B cell (primary cell): ENCODE measurements around the gene MZT2A. TPM values are rescaled to one million over a fixed set of nuclear protein-coding genes. Genes with fewer than 3 reads are reported as not detected.
"Not testable (repeated sequence)": the region's sequence is repeated elsewhere in the genome, so short reads cannot be mapped to it uniquely, and the experiment has no call there.

Experiments used
- ATAC-seq: fragments of 200-7000 bp; cut with Tn5 transposase; one replicate; pipeline ENCODE4 v1.10.0; 2021; ENCODE audit warnings: low read depth, mild to moderate bottlenecking, moderate number of reproducible peaks, moderate library complexity
- CTCF ChIA-PET: fragments of 350-600 bp; sonication (Branson Sonifier 250); formaldehyde crosslinking; loops from one replicate; lab custom pipeline; 2021; ENCODE audit warnings: antibody characterized with exemption, inconsistent platforms; lab: Charles Lee
- POLR2A ChIA-PET: fragments of 350-600 bp; sonication (Branson Sonifier 250); formaldehyde crosslinking; loops from one replicate; lab custom pipeline; 2021; ENCODE audit warnings: antibody characterized with exemption; lab: Charles Lee
- DNase-seq: peaks from one replicate; pipeline ENCODE4 v3.0.0; 2013
- H2AFZ ChIP-seq: 2 replicates; pipeline ENCODE4 v1.6.1; 2012; ENCODE audit warnings: mild to moderate bottlenecking, low read depth, low read length; ENCODE audit not compliant: insufficient read depth, poor library complexity, severe bottlenecking
- H3K27ac ChIP-seq, 2 donors: 1 replicate in 1 of 2; 2 replicates in 1 of 2; pipeline ENCODE4 v1.5.1; 2012 to 2013; ENCODE audit warnings: low read length in 2 of 2, mild to moderate bottlenecking in 2 of 2, moderate library complexity in 1 of 2
- H3K27me3 ChIP-seq, 4 experiments: fragments of 200-600 bp in 1 of 4; sonication (generic) in 1 of 4; replicated peaks in 1 of 4; 1 replicate in 2 of 4; 2 replicates in 2 of 4; pipeline versions ENCODE4 v1.6.1 to v1.7.0; 2013 to 2016; ENCODE audit warnings: low read length in 3 of 4, mild to moderate bottlenecking in 2 of 4, mixed read lengths in 1 of 4, moderate library complexity in 1 of 4; ENCODE audit not compliant: insufficient read depth in 4 of 4, control insufficient read depth in 3 of 4; ENCODE audit errors: control extremely low read depth in 1 of 4
- H3K36me3 ChIP-seq, 2 experiments: replicated peaks in 1 of 2; 1 replicate in 1 of 2; 2 replicates in 1 of 2; pipeline versions ENCODE4 v1.6.1 to v1.7.1; 2013; ENCODE audit warnings: low read length in 1 of 2; ENCODE audit not compliant: insufficient read depth in 2 of 2, control insufficient read depth in 1 of 2; ENCODE audit errors: control extremely low read depth in 1 of 2, extremely low read depth in 1 of 2
- H3K4me1 ChIP-seq, 2 donors: fragments of 200-600 bp in 1 of 2; sonication (generic) in 1 of 2; 1 replicate in 1 of 2; 2 replicates in 1 of 2; pipeline versions ENCODE4 v1.5.1 to v1.6.1; 2013 to 2017; ENCODE audit warnings: low read length in 2 of 2; ENCODE audit not compliant: control insufficient read depth in 2 of 2, insufficient read depth in 2 of 2
- H3K4me2 ChIP-seq: replicated peaks from 2 replicates; pipeline ENCODE3; 2012; ENCODE audit warnings: mild to moderate bottlenecking, low read depth, low read length; ENCODE audit not compliant: poor library complexity, severe bottlenecking
- H3K4me3 ChIP-seq, 5 experiments: fragments of 200-600 bp in 1 of 5; sonication (generic) in 1 of 5; 1 replicate in 3 of 5; 2 replicates in 2 of 5; pipeline versions ENCODE4 v1.5.1 to v1.7.0; 2011 to 2016; ENCODE audit warnings: low read length in 4 of 5, mild to moderate bottlenecking in 4 of 5, low read depth in 2 of 5, control low read depth in 1 of 5, moderate library complexity in 1 of 5; ENCODE audit not compliant: insufficient read depth in 1 of 5; ENCODE audit errors: control extremely low read depth in 1 of 5, extremely low read depth in 1 of 5
- H3K79me2 ChIP-seq: fragments of 200-600 bp; sonication (generic); one replicate; pipeline ENCODE4 v1.6.0; 2016; ENCODE audit warnings: low read length; ENCODE audit not compliant: control insufficient read depth, insufficient read depth
- H3K9ac ChIP-seq: fragments of 200-600 bp; sonication (generic); 2 replicates; pipeline ENCODE4 v1.6.1; 2017; ENCODE audit warnings: mild to moderate bottlenecking, low read length, moderate library complexity
- H3K9me3 ChIP-seq, 3 donors: one replicate each; pipeline versions ENCODE4 v1.6.1 to v1.7.1; 2013; ENCODE audit warnings: low read length in 2 of 3; ENCODE audit not compliant: control insufficient read depth in 2 of 3, insufficient read depth in 1 of 3; ENCODE audit errors: control extremely low read depth in 1 of 3
- H4K20me1 ChIP-seq: 2 replicates; pipeline ENCODE4 v1.6.0; 2012; ENCODE audit warnings: mild to moderate bottlenecking, low read length; ENCODE audit not compliant: insufficient read depth, control insufficient read depth, poor library complexity, severe bottlenecking
- H3K27ac Mint-ChIP-seq: one replicate; pipeline ENCODE4 v1.8.0; 2021; ENCODE audit warnings: mixed read lengths
- H3K27me3 Mint-ChIP-seq: one replicate; pipeline ENCODE4 v1.8.0; 2021; ENCODE audit warnings: mixed read lengths
- H3K4me1 Mint-ChIP-seq: one replicate; pipeline ENCODE4 v1.8.0; 2021; ENCODE audit warnings: mixed read lengths
- H3K4me3 Mint-ChIP-seq: one replicate; pipeline ENCODE4 v1.8.0; 2021; ENCODE audit warnings: mixed read lengths
- H3K9me3 Mint-ChIP-seq: one replicate; pipeline ENCODE4 v1.8.0; 2022; ENCODE audit warnings: mixed read lengths; ENCODE audit not compliant: insufficient read depth
- EZH2 ChIP-seq: IDR thresholded peaks from 2 replicates; pipeline ENCODE4 v1.6.1; 2012; ENCODE audit warnings: borderline replicate concordance, low read depth, mild to moderate bottlenecking, moderate library complexity, low read length; ENCODE audit not compliant: insufficient read depth, poor library complexity, severe bottlenecking
- WGBS: methylation state at CpG from one replicate; pipeline ENCODE4 v1.1.5; 2013; ENCODE audit warnings: missing lambda C conversion rate; ENCODE audit not compliant: insufficient coverage; 5-methylcytosine and 5-hydroxymethylcytosine counted together
- intact Hi-C: fragments of 100-400 bp; cut with micrococcal nuclease; formaldehyde crosslinking; loops from one replicate; pipeline ENCODE4 v1.10.0; 2022
- polyA plus RNA-seq: library from polyadenylated mRNA; depleted of rRNA; stranded (reverse); fragments of >200 nt; gene quantifications from 2 replicates; pipeline ENCODE4 v1.2.3, GENCODE V29; 2012
- total RNA-seq, 2 donors: library from RNA; stranded (reverse); fragments of 120-200 nt in 1 of 2; gene quantifications; 1 replicate in 1 of 2; 2 replicates in 1 of 2; pipeline versions ENCODE4 v1.2.3 to v1.2.4, GENCODE V29; 2013 to 2022
- TF ChIP-seq, protein P1 (sequence below): fragments of 200-600 bp; IDR thresholded peaks from one replicate; pipeline ENCODE4 v1.8.0; 2022; ENCODE audit warnings: antibody characterized with exemption, mild to moderate bottlenecking

Gene MZT2A
- total and polyA plus RNA-seq, 2 donors (not counting 1 experiment from before 2014, with no cell fraction given): 53.3 to 76.1 TPM

DNA sequence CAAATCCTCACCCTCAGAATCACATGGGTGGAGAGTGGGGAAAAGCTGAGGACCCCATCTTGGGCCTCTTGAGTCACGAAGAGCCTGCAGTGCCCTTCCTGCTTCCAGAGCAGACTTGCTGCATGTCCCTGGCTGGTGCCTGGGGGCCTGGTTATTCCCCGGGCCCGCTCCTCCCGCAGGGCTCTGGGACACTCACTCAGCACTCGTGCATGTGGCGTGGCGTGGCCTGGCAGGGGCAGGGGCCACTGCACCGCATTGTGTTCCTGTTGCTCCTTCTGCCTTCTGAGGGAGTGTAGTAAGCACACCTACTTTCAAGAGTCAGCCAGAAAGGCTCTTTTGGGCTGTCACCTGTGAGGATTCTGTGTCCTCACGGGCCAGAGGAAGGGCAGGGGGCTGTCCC, 17.4 kb upstream of the MZT2A start:
- ATAC-seq (no peak), DNase-seq (no peak)
- no peak overlapping the region for H3K4me2 ChIP-seq
- CTCF ChIA-PET: no interaction called here
- Mint-ChIP-seq H3K27ac (no peak overlapping the region), H3K9me3 (no peaks in the 10 kb centered on the region), H3K27me3 (no peaks in the 10 kb centered on the region), H3K4me1 (peaks cover 18% of the 10 kb centered on the region), H3K4me3 (no peak overlapping the region)
- H3K4me3 ChIP-seq: no peak overlapping the region
- no peaks in the 10 kb centered on the region for H4K20me1 ChIP-seq
- intact Hi-C loops: loop anchor here (10.0 kb wide), 1 partner anchor 95 kb away; no protein-coding TSS in a partner anchor
- H3K9me3 ChIP-seq: no peaks in the 10 kb centered on the region
- peaks cover 2 to 34% of the 10 kb centered on the region in 2 experiments for H3K36me3 ChIP-seq
- no peaks in the 10 kb centered on the region for H3K79me2 ChIP-seq
- H3K27me3 ChIP-seq: no peaks in the 10 kb centered on the region
- H2AFZ ChIP-seq: no peak overlapping the region
- H3K27ac ChIP-seq: no peak overlapping the region
- H3K9ac ChIP-seq: no peak overlapping the region
- 80% methylated on average over 8 of the region's 9 CpGs for WGBS
- H3K4me1 ChIP-seq: peaks cover 10 to 11% of the 10 kb centered on the region in 2 donors
- POLR2A ChIA-PET: no interaction called here
- TF ChIP-seq EZH2: no peak
- TF ChIP-seq, protein P1, sequence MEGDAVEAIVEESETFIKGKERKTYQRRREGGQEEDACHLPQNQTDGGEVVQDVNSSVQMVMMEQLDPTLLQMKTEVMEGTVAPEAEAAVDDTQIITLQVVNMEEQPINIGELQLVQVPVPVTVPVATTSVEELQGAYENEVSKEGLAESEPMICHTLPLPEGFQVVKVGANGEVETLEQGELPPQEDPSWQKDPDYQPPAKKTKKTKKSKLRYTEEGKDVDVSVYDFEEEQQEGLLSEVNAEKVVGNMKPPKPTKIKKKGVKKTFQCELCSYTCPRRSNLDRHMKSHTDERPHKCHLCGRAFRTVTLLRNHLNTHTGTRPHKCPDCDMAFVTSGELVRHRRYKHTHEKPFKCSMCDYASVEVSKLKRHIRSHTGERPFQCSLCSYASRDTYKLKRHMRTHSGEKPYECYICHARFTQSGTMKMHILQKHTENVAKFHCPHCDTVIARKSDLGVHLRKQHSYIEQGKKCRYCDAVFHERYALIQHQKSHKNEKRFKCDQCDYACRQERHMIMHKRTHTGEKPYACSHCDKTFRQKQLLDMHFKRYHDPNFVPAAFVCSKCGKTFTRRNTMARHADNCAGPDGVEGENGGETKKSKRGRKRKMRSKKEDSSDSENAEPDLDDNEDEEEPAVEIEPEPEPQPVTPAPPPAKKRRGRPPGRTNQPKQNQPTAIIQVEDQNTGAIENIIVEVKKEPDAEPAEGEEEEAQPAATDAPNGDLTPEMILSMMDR: no peak

DNA sequence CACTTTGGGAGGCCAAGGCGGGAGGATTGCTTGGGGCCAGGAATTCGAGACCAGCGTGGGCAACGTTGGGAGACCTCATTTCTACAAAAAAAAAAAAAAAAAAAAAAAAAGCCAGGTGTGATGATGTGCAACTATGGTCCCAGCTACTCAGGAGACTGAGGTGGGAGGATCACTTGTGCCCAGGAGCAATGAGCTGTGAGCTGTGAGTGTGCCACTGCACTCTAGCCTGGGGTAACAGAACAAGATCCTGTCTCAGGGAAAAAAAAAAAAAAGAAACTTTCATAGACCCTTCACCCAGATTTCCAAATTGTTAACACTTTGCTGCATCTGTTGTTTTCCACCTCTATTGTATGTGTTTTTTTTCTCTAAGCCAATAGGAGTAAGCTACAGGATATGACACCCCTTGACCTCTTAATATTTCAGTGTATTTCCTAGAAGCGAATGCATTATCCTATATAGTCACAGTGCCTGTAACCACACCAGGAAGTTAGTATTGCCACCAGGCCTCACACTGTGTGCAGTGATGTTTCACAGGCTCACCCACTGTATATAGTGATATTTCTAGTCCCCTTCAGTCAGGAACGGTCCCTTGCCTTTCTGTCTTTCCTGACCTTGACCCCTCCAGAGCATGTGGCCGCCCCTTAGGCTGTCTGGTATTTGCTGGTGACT, 12.0 kb upstream of the MZT2A start:
- ChIA-PET POLR2A (interaction anchor here (0.7 kb wide), 1 partner anchor 51 kb away, joined by 3 read pairs; no protein-coding TSS in a partner anchor), CTCF (interaction anchor here (1.3 kb wide), 1 partner anchor 11 kb away, joined by 7 read pairs; no protein-coding TSS in a partner anchor)
- H3K4me3 ChIP-seq, H2AFZ ChIP-seq, H3K27me3 ChIP-seq, H3K9me3 ChIP-seq, H3K4me3 Mint-ChIP-seq, intact Hi-C loops, H3K27me3 Mint-ChIP-seq, H3K9me3 Mint-ChIP-seq, H3K4me1 Mint-ChIP-seq, H3K9ac ChIP-seq, H3K27ac ChIP-seq, H3K79me2 ChIP-seq, H3K27ac Mint-ChIP-seq, H3K4me1 ChIP-seq, DNase-seq, ATAC-seq, H3K4me2 ChIP-seq, H4K20me1 ChIP-seq: not testable (repeated sequence)
- no CpG with 5 or more reads among the region's 7 CpGs for WGBS
- H3K36me3 ChIP-seq: peaks cover 0 to 31% of the 10 kb centered on the region in 2 experiments

DNA sequence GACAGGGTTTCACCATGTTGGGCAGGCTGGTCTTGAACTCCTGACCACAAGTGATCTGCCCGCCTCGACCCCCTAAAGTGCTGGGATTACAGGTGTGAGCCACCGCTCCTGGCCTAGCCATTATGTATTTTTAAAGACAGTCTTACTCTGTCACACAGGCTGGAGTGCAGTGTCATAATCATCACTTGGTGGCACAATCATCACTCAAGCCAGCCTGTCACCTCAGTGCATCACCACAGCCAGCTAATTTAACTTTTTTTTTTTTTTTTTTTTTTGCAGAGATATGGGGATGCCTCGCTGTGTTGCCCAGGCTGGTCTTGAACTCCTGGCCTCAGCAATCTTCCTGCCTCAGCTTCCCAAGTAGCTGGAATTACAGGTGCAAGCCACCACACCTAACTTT, 11.4 kb upstream of the MZT2A start:
- H3K9me3 Mint-ChIP-seq, H4K20me1 ChIP-seq, H3K4me3 Mint-ChIP-seq, H3K4me3 ChIP-seq, H3K79me2 ChIP-seq, H3K27ac Mint-ChIP-seq, H2AFZ ChIP-seq, DNase-seq, H3K4me1 ChIP-seq, H3K27me3 Mint-ChIP-seq, intact Hi-C loops, ATAC-seq, CTCF ChIA-PET, H3K27me3 ChIP-seq, H3K4me2 ChIP-seq, H3K27ac ChIP-seq, H3K9ac ChIP-seq, H3K9me3 ChIP-seq, H3K4me1 Mint-ChIP-seq: not testable (repeated sequence)
- H3K36me3 ChIP-seq: peaks cover 0 to 26% of the 10 kb centered on the region in 2 experiments
- WGBS: 100% methylated on average over 2 of the region's 4 CpGs
- POLR2A ChIA-PET: interaction anchor here (0.7 kb wide), 1 partner anchor 51 kb away, joined by 3 read pairs; no protein-coding TSS in a partner anchor
